Right lung (tissue), 5 donors: ENCODE results near the gene AGBL1. TPM values are rescaled to one million over a fixed set of nuclear protein-coding genes. Genes with fewer than 3 reads are reported as not detected.

ENCODE experiments used
- DNase-seq, 2 donors: peaks; one replicate each; pipeline ENCODE4 v3.0.0-alpha.2; 2013
- polyA plus RNA-seq, 5 donors: library from polyadenylated mRNA; unstranded; fragments of 120-200 nt; gene quantifications; one replicate each; pipeline versions ENCODE4 v1.2.1 to v1.2.3, GENCODE V29; 2013; ENCODE audit warnings: inconsistent platforms in 1 of 5, low replicate concordance in 1 of 5; ENCODE audit not compliant: insufficient read length in 5 of 5, insufficient read depth in 1 of 5

Gene AGBL1
- polyA plus RNA-seq, 5 donors: 0.05 to 0.26 (median 0.07) TPM

- no peak for DNase-seq
Observed at GRCh38 chr15:86322629-86323028, 243.0 kb downstream of the AGBL1 start.

- no peak for DNase-seq
Observed at GRCh38 chr15:86327230-86327865, 247.7 kb downstream of the AGBL1 start.

- DNase-seq: no peak
Observed at GRCh38 chr15:86328658-86329057, 249.0 kb downstream of the AGBL1 start.

GRCh38 chr15:86329311-86330013, 249.8 kb downstream of the AGBL1 start:
- DNase-seq: no peak

GRCh38 chr15:86333819-86334218, 254.1 kb downstream of the AGBL1 start:
- no peak for DNase-seq

- no peak for DNase-seq
Observed at GRCh38 chr15:86336051-86336788, 256.5 kb downstream of the AGBL1 start.

- DNase-seq: no peak
Observed at GRCh38 chr15:86337071-86337470, 257.4 kb downstream of the AGBL1 start.

GRCh38 chr15:86347245-86347644, 267.6 kb downstream of the AGBL1 start:
- DNase-seq: no peak

GRCh38 chr15:86349565-86349964, 269.9 kb downstream of the AGBL1 start:
- DNase-seq: no peak

GRCh38 chr15:86353213-86353612, 273.5 kb downstream of the AGBL1 start:
- DNase-seq: no peak

GRCh38 chr15:86355361-86355760, 275.7 kb downstream of the AGBL1 start:
- no peak for DNase-seq

- peak in 1 of 2 donors; percentile 0 for DNase-seq
Observed at GRCh38 chr15:86355801-86356200, 276.1 kb downstream of the AGBL1 start.

GRCh38 chr15:86362555-86362954, 282.9 kb downstream of the AGBL1 start:
- no peak for DNase-seq

- no peak for DNase-seq
Observed at GRCh38 chr15:86373147-86373546, 293.5 kb downstream of the AGBL1 start.

GRCh38 chr15:86375733-86376280, 296.1 kb downstream of the AGBL1 start:
- DNase-seq: no peak

GRCh38 chr15:86377914-86378313, 298.2 kb downstream of the AGBL1 start:
- no peak for DNase-seq

GRCh38 chr15:86382341-86382740, 302.7 kb downstream of the AGBL1 start:
- DNase-seq: no peak

- no peak for DNase-seq
Observed at GRCh38 chr15:86383611-86384010, 303.9 kb downstream of the AGBL1 start.

GRCh38 chr15:86384186-86384585, 304.5 kb downstream of the AGBL1 start:
- no peak for DNase-seq

- no peak for DNase-seq
Observed at GRCh38 chr15:86392296-86392695, 312.6 kb downstream of the AGBL1 start.

- DNase-seq: no peak
Observed at GRCh38 chr15:86392874-86393273, 313.2 kb downstream of the AGBL1 start.

GRCh38 chr15:86394866-86395265, 315.2 kb downstream of the AGBL1 start:
- no peak for DNase-seq
